AG09309 (cell line): Measurements from ENCODE around the gene AZGP1.

Source experiments
- DNase-seq: peaks from one replicate; pipeline ENCODE4 v3.0.0-alpha.2; 2010; ENCODE audit warnings: low read depth
- H3K4me3 ChIP-seq: 2 replicates; pipeline ENCODE4 v1.5.1; 2011; ENCODE audit warnings: mild to moderate bottlenecking, low read depth, low read length, moderate library complexity; ENCODE audit not compliant: control insufficient read depth
- CTCF ChIP-seq: IDR thresholded peaks from 2 replicates; pipeline ENCODE4 v1.5.1; 2011; ENCODE audit warnings: mild to moderate bottlenecking, low read depth, low read length, inconsistent platforms; ENCODE audit not compliant: insufficient read depth, control insufficient read depth; ENCODE audit errors: missing control alignments

The AZGP1 gene

GRCh38 chr7:99975782-99976521 lies at the start of gene AZGP1:
TSS of gene AZGP1 (minus strand) at chr7:99976031. CDS start at chr7:99976020, 11 bp downstream.
- no peak for DNase-seq
- H3K4me3 ChIP-seq: no peak within 1 kb of the TSS
- no peak for TF ChIP-seq CTCF

GRCh38 chr7:100024020-100024619 lies 48.3 kb upstream of the AZGP1 start:
- TF ChIP-seq CTCF: no peak
- no peak for DNase-seq
- no peak overlapping the region for H3K4me3 ChIP-seq

- TF ChIP-seq CTCF: no peak
- no peak for DNase-seq
- H3K4me3 ChIP-seq: no peak overlapping the region
Observed at GRCh38 chr7:100023526-100023925, 47.7 kb upstream of the AZGP1 start.

GRCh38 chr7:100022621-100023020 lies 46.8 kb upstream of the AZGP1 start:
- H3K4me3 ChIP-seq: no peak overlapping the region
- DNase-seq: no peak
- no peak for TF ChIP-seq CTCF

GRCh38 chr7:100021297-100021696 lies 45.5 kb upstream of the AZGP1 start:
- no peak for DNase-seq
- no peak for TF ChIP-seq CTCF
- H3K4me3 ChIP-seq: no peak overlapping the region

GRCh38 chr7:100019908-100020307 lies 44.1 kb upstream of the AZGP1 start:
- no peak overlapping the region for H3K4me3 ChIP-seq
- no peak for DNase-seq
- TF ChIP-seq CTCF: no peak
